Daoy (cell line): Measurements from ENCODE around the gene BLVRA. TPM values are rescaled to one million over a fixed set of nuclear protein-coding genes. Genes with fewer than 3 reads are reported as not detected.

ENCODE experiments used
- DNase-seq: peaks from one replicate; pipeline ENCODE4 v3.0.0-alpha.2; 2015; ENCODE audit warnings: low read depth
- total RNA-seq: library from RNA; depleted of rRNA; stranded (reverse); fragments of >200 nt; shearing (Covaris generic); gene quantifications from 2 replicates; pipeline ENCODE4 v1.2.3, GENCODE V29; 2014

The BLVRA gene
- total RNA-seq, 1 experiment from 2014 or later: 63.1 TPM

- DNase-seq: no peak
These were observed 9.0 kb upstream of the BLVRA start for GRCh38 chr7:43749383-43749940.

- no peak for DNase-seq
These were observed 8.2 kb upstream of the BLVRA start for GRCh38 chr7:43750016-43750887.

- DNase-seq: no peak
These were observed 6.1 kb upstream of the BLVRA start for GRCh38 chr7:43752411-43752810.

- DNase-seq: no peak
These were observed 5.1 kb upstream of the BLVRA start for GRCh38 chr7:43753271-43753810.

- DNase-seq: no peak
These were observed 4.6 kb upstream of the BLVRA start for GRCh38 chr7:43753843-43754242.

- DNase-seq: no peak
These were observed 3.9 kb upstream of the BLVRA start for GRCh38 chr7:43754596-43754995.

GRCh38 chr7:43756368-43757072 lies 2.0 kb upstream of the BLVRA start:
- peak; percentile 85 for DNase-seq

GRCh38 chr7:43757073-43757720 lies 1.3 kb upstream of the BLVRA start:
- DNase-seq: no peak

- peak; percentile 76 for DNase-seq
These were observed 573 bp downstream of the BLVRA start for GRCh38 chr7:43758822-43759683.

- DNase-seq: no peak
These were observed 2.4 kb downstream of the BLVRA start for GRCh38 chr7:43760861-43761260.

- no peak for DNase-seq
These were observed 2.9 kb downstream of the BLVRA start for GRCh38 chr7:43761382-43761781.

GRCh38 chr7:43761938-43762692 lies 3.6 kb downstream of the BLVRA start:
- no peak for DNase-seq

GRCh38 chr7:43763183-43763582 lies 4.7 kb downstream of the BLVRA start:
- DNase-seq: no peak

- DNase-seq: peak; percentile 50
These were observed 5.7 kb downstream of the BLVRA start for GRCh38 chr7:43764039-43764761.

GRCh38 chr7:43764807-43765491 lies 6.5 kb downstream of the BLVRA start:
- DNase-seq: no peak

- no peak for DNase-seq
These were observed 8.1 kb downstream of the BLVRA start for GRCh38 chr7:43766564-43766963.

GRCh38 chr7:43767311-43767710 lies 8.8 kb downstream of the BLVRA start:
- no peak for DNase-seq

- DNase-seq: no peak
These were observed 9.9 kb downstream of the BLVRA start for GRCh38 chr7:43768201-43768886.
